Activated naive CD4-positive, alpha-beta T cell treated with anti-CD3 and anti-CD28 coated beads, Interleukin-2, amount 50 U/mL, for 24 hours (primary cell): ENCODE data around the gene FCRL5.

Experiments used
- H3K27ac Mint-ChIP-seq: one replicate; pipeline ENCODE4 v1.8.0; 2021; ENCODE audit warnings: mild to moderate bottlenecking, mixed read lengths
- H3K27me3 Mint-ChIP-seq: one replicate; pipeline ENCODE4 v1.8.0; 2021; ENCODE audit warnings: mixed read lengths
- H3K36me3 Mint-ChIP-seq: one replicate; pipeline ENCODE4 v1.8.0; 2021; ENCODE audit warnings: mixed read lengths
- H3K4me1 Mint-ChIP-seq: one replicate; pipeline ENCODE4 v1.8.0; 2021; ENCODE audit warnings: mixed read lengths
- H3K4me3 Mint-ChIP-seq: one replicate; pipeline ENCODE4 v1.8.0; 2021; ENCODE audit warnings: mild to moderate bottlenecking, mixed read lengths
- H3K9me3 Mint-ChIP-seq: one replicate; pipeline ENCODE4 v1.8.0; 2021; ENCODE audit warnings: mixed read lengths

The FCRL5 gene

DNA sequence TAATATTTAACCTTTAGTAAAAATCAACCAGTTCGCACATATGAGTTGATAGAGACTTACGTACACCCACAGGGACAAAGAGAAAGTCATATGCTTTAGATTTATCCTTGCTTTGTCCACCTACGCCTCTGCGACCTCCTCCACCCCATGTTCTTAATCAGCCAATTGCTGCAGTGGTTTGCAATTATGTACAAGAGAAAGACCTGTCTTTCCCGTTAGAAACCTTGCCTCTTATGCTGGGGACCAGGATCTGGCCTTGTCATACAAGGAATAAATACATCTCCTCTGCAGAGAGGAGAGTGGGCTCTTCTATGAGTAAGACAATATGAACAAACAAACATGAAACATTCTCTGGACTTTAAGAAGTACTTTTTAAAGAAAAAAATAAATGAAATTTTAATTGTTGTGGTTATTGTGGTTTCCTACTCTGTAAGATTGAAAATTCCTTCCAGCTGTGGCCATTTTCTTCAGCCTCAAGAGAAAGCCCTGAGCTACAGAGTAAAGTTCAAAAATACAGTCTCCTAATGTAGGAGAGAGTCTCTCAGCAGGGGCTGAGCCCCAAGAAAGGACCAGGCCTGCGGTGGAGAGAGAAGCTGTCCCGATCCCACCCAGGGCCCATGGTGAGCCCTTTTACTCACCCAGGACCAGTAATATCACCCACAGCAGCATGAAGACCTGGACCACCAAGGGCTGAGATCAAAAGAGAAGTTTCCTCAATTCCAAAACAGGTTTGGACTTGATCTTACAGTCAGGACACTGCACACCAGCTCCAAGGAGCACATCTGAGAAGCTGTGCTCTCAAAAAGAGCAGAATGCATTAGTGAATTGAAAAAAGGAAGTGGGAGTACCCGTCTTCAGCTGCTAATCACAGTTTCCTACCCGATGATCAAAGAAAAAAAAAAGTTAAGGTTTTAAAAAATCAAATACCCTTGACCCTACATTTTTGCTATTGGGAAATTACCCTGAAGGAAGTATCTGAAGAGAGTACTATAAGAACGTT, at the start of gene FCRL5:
TSS of gene FCRL5 (minus strand) at position 822 of the 1,000 bp plus-strand sequence. CDS start at position 669, 153 bp downstream.
- H3K27me3 Mint-ChIP-seq, result peaks cover 4% of the 10 kb centered on the region
- H3K4me3 Mint-ChIP-seq, result no peak within 1 kb of the TSS
- H3K36me3 Mint-ChIP-seq, result no peaks in the 10 kb centered on the region
- H3K4me1 Mint-ChIP-seq, result no peaks in the 10 kb centered on the region
- H3K27ac Mint-ChIP-seq, result no peak within 1 kb of the TSS
- H3K9me3 Mint-ChIP-seq, result no peaks in the 10 kb centered on the region

DNA sequence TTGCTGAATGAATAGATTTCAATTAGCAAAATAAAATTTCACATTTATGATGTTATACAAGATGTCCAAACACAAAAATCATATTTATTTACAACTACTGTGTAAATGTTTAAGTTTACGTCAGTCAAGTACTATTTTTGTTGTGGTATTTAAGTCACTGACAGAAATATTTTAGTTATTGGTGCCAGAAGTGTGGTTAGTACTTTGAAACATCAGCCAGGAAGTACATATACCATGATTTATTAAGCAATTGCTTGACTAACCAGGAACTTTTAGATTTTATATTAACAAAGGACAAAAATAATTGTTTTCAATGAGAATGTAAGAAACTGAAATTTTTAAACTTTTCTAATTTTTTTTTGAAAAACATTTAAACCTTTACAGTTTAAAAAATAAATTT, 47.9 kb upstream of the FCRL5 start:
- Mint-ChIP-seq H3K9me3 (no peaks in the 10 kb centered on the region), H3K4me1 (no peaks in the 10 kb centered on the region), H3K27me3 (peaks cover 19% of the 10 kb centered on the region), H3K27ac (no peak overlapping the region), H3K36me3 (no peaks in the 10 kb centered on the region), H3K4me3 (no peak overlapping the region)

DNA sequence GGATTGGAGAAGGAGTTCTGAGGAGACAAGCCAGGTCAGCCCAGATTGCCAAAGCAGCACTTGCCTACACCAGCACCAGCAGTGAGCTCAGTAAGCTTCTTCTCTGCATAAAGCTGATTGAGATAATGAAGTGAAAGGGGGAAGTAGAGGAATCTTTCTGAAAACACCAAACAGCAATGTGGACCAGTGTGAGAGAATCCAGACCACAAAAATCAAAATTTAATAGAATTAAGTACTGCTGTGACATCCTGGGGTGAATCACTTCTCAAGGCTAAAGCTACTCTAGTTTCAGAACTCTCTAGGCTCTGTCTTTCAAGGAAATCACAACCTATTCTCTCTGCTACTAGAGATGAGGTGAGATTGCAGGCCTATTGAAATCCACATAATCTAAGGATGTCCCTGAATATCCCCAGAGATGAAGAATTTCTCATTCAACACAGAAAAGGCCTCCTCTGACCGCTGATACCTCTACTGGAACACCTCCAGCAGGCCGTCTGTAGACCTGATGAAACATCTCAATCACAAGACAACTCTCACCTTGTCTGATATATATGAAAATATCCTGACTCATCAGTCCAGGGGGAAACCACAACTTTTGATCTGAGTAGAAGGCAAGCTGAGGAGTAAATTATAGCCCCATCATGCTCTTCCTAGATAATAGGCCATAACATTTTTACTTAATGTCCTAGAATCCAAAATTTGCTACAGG, 45.8 kb upstream of the FCRL5 start, which contains the start of gene FCRL4:
TSS of gene FCRL4 (minus strand) at position 127 of the 709 bp plus-strand sequence. CDS start 141 bp downstream, outside the sequence.
- Mint-ChIP-seq H3K27ac (no peak within 1 kb of the TSS), H3K4me1 (no peaks in the 10 kb centered on the region), H3K36me3 (no peaks in the 10 kb centered on the region), H3K27me3 (peaks cover 13% of the 10 kb centered on the region), H3K9me3 (no peaks in the 10 kb centered on the region), H3K4me3 (no peak within 1 kb of the TSS)

DNA sequence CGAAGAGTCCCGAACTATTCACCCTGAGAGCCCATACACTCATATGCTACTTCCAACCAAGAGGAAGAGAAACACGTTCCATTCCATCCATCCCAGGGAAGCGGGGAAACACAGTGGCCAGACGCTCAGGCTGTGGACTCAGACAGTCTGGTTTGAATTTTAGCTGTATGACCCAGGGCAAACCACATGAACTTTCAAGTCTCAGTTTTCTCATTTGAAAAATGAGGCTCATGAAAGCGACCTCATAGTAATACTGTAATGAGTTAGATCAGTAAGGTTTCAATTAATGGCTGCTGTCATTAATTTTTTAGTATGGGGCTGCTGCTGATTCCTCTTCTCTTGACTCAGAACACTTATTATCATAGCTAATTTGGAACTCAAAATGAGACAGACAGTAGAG, 44.1 kb upstream of the FCRL5 start:
- Mint-ChIP-seq H3K9me3 (no peaks in the 10 kb centered on the region), H3K27me3 (peaks cover 10% of the 10 kb centered on the region), H3K27ac (no peak overlapping the region), H3K36me3 (no peaks in the 10 kb centered on the region), H3K4me1 (no peaks in the 10 kb centered on the region), H3K4me3 (no peak overlapping the region)

DNA sequence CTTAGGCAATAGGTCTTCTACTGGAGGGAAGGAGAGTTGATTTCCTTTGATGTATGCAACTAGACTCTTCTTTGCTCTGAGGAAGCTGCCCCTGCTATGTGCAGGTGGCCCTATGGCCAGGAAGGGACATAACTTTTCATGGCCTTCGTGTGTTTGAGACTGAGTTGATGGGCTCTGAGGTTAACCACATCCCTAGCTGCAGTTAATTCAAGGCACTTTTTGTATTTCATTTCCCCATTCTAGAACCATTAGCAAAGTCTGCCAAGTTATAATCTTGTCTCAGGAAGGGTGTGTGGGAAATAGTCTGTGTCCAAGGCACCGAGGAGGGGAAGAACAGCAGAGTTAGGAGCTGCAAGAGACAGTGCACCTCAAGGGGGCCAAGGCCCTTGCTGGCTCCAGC, 43.0 kb upstream of the FCRL5 start:
- Mint-ChIP-seq H3K27me3 (peaks cover 8% of the 10 kb centered on the region), H3K4me1 (no peaks in the 10 kb centered on the region), H3K36me3 (no peaks in the 10 kb centered on the region), H3K4me3 (no peak overlapping the region), H3K27ac (no peak overlapping the region), H3K9me3 (no peaks in the 10 kb centered on the region)

DNA sequence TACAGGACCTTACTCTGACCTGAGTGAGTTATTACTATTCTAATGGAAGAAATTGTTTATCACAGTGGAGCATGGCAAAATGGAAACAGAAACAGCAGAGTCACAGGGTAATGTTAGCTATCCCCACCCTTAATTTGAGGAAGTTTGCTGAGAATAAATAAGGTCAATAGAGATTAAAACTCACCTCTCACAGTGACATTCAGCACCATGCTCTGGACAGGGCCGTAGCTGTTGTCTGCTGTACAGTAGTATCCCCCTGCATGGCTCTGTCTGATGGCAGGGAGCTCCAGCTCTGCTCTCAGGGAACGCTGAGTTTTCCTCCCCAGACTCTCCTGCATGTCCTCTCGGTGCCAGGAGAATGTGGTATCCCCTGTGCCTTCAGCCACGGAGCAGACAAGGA, 33.7 kb upstream of the FCRL5 start:
- no peaks in the 10 kb centered on the region for H3K4me1 Mint-ChIP-seq
- H3K27me3 Mint-ChIP-seq, result peaks cover 10% of the 10 kb centered on the region
- no peak overlapping the region for H3K4me3 Mint-ChIP-seq
- no peaks in the 10 kb centered on the region for H3K36me3 Mint-ChIP-seq
- no peaks in the 10 kb centered on the region for H3K9me3 Mint-ChIP-seq
- H3K27ac Mint-ChIP-seq, result no peak overlapping the region

DNA sequence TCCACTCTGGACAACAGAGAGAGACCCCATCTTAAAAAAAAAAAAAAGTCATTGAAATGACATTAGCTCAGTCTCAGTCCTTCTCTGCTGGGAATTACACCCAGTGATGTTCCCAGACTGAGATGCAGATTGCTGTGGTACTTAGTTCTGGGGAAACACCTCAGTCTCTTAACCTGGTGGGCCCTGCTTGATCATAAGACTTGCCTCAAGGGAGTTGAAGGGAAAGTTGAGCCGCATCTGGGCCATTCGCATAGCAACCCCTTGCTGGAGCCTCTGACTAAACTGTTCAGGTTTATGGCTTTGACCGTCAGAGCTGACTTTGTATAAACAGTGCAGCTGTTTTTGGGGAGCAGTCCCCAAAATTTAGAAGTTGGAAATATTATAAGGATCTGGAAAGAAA, 32.2 kb upstream of the FCRL5 start:
- no peaks in the 10 kb centered on the region for H3K4me1 Mint-ChIP-seq
- peaks cover 10% of the 10 kb centered on the region for H3K27me3 Mint-ChIP-seq
- no peak overlapping the region for H3K27ac Mint-ChIP-seq
- H3K4me3 Mint-ChIP-seq, result no peak overlapping the region
- H3K9me3 Mint-ChIP-seq, result no peaks in the 10 kb centered on the region
- H3K36me3 Mint-ChIP-seq, result no peaks in the 10 kb centered on the region

DNA sequence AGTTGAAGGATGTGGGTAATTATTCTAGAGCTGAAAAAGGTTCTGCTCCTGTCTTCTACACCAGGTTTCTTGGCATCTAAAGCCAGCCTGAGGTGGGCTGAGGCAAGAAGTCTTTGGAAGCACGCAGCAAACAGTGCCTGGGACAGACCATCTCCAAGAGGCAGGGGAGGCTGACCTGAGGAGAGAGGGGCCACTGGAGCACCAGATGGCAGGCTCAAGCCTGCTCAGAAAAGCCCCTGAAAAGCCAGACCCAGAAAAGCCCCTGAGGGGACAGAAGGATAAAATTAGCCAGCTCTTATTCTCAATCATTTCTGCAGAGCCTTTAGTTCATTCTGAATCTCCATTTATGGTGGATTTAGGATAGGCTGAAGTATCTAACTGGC, 28.5 kb upstream of the FCRL5 start:
- peaks cover 11% of the 10 kb centered on the region for H3K27me3 Mint-ChIP-seq
- no peak overlapping the region for H3K4me3 Mint-ChIP-seq
- H3K9me3 Mint-ChIP-seq, result no peaks in the 10 kb centered on the region
- H3K36me3 Mint-ChIP-seq, result no peaks in the 10 kb centered on the region
- H3K4me1 Mint-ChIP-seq, result no peaks in the 10 kb centered on the region
- no peak overlapping the region for H3K27ac Mint-ChIP-seq

DNA sequence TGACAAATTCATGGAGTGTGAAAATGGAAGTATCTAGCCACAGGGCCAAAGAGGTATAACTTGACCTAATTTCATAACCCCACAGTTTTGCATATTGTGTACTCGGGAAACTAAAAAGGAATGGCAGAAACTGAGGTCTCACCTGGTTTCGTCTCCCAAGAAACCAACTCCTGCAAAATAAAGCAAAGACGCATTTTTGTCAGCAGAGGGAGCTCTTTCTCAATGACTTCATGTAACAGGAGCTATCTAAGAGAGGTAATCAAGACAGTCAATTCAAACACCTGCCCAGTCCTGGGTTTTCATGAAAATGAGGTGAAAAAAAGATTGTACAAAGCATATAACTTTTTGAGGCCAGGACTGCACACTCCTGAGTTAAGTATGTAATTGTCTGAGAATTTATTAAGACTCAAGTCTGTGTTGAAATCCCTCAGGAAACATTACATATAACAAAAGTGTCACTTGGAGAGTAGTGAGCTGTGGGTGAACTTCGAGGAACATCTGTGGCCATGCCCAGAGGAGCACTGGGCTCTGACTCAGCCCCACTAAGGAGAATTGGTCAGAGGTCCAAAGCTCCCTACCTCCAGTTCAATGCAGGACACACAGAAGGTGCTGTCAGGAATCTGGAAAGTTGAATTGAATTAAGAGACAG, 28.0 kb upstream of the FCRL5 start:
- peaks cover 11% of the 10 kb centered on the region for H3K27me3 Mint-ChIP-seq
- H3K4me3 Mint-ChIP-seq, result no peak overlapping the region
- H3K4me1 Mint-ChIP-seq, result no peaks in the 10 kb centered on the region
- no peaks in the 10 kb centered on the region for H3K9me3 Mint-ChIP-seq
- H3K27ac Mint-ChIP-seq, result no peak overlapping the region
- H3K36me3 Mint-ChIP-seq, result no peaks in the 10 kb centered on the region

DNA sequence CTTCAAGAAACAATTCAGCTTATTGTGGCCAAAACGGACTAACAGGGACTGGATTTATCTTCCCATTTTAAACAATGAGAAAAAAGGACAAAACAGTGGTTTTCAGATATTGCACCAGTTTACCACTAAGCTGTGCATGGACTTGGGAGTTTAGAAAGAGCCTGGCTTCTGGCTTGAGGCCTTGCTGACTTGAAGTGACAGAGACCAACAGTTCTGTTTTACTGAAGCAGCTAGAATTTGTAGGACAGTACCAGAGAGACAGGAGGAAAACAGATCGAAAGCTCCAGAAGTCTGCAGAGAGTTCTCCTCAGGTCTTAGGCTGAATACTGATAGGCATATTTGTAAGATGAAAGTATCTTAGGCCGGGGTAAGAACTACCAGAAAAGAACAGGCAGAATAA, 25.1 kb upstream of the FCRL5 start:
- H3K27ac Mint-ChIP-seq, result no peak overlapping the region
- H3K36me3 Mint-ChIP-seq, result no peaks in the 10 kb centered on the region
- H3K4me1 Mint-ChIP-seq, result no peaks in the 10 kb centered on the region
- no peak overlapping the region for H3K4me3 Mint-ChIP-seq
- H3K27me3 Mint-ChIP-seq, result peaks cover 11% of the 10 kb centered on the region
- no peaks in the 10 kb centered on the region for H3K9me3 Mint-ChIP-seq

DNA sequence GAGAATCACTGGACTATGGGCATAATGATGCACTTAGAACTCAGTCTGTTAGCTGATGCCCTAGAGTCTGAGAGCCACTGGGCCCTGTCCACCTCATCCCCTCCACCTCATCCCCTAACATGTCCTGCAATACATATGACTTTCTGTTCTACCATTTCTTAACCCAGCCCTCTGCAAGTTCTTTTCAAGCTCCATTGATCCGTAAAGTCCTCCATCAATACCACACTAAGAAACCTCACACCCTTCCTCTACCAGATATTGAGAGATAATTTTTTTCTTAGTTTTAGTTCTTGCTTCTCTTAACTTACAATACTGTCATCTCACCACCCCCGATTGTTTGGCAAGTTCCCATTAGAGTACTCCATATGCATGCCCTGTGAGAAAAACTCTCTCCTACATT, 23.4 kb upstream of the FCRL5 start:
- peaks cover 9% of the 10 kb centered on the region for H3K27me3 Mint-ChIP-seq
- H3K4me3 Mint-ChIP-seq, result no peak overlapping the region
- H3K36me3 Mint-ChIP-seq, result no peaks in the 10 kb centered on the region
- no peak overlapping the region for H3K27ac Mint-ChIP-seq
- no peaks in the 10 kb centered on the region for H3K9me3 Mint-ChIP-seq
- no peaks in the 10 kb centered on the region for H3K4me1 Mint-ChIP-seq

DNA sequence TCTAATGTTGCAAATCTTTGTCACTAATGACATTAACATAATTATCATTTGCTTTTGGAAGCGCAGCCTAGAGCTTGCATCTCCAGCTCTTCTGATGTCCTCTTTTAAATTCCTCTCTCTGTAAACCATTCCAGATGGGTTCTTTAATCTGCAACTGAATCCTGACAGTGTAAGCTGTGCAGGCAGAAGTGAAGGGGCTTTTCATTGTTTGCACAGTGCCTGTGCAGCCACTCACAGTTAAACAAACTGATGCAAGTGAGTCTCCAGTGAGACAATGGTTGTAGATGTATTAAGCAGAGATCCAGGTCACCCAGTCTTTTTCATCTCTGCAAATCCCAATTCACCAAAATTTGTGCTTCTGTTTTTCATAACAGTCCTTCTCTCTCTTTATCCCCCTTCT, 22.5 kb upstream of the FCRL5 start:
- Mint-ChIP-seq H3K36me3 (no peaks in the 10 kb centered on the region), H3K4me3 (no peak overlapping the region), H3K27me3 (peaks cover 9% of the 10 kb centered on the region), H3K9me3 (no peaks in the 10 kb centered on the region), H3K27ac (no peak overlapping the region), H3K4me1 (no peaks in the 10 kb centered on the region)

DNA sequence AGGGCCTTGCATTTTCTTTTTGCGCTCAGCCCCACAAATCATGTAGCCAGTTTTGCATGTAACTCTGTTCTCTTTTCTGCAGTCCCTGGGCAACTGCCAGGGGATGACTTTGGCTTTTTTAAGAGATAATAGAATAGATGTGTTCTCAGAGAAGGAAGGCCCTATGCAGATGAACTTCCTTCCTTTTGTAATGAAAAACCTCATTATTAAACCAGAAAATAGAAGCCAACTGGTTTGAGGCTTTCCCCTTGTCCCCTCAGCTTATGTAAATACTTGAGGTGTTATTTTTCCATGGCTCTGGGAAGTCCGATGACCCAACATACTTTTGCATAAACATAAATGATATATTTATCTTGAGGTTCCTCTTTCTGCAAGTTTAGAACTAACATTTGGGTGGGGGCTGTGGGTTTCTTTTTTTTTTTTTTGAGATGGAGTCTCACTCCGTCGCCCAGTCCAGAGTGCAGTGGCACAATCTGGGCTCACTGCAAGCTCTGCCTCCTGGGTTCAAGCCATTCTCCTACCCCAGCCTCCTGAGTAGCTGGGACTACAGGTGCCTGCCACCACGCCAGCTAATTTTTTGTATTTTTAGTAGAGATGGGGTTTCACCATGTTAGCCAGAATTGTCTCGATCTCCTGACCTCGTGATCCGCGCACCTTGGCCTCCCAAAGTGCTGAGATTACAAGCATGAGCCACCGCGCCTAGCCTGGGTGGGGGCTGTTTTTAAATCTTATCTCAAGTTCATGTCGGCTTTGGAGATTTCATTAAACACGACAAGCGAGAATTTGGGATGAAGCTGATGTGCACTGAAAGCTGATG, 14.4 kb upstream of the FCRL5 start:
- H3K9me3 Mint-ChIP-seq, result no peaks in the 10 kb centered on the region
- H3K4me3 Mint-ChIP-seq, result no peak overlapping the region
- H3K27ac Mint-ChIP-seq, result no peak overlapping the region
- peaks cover 11% of the 10 kb centered on the region for H3K27me3 Mint-ChIP-seq
- no peaks in the 10 kb centered on the region for H3K36me3 Mint-ChIP-seq
- no peaks in the 10 kb centered on the region for H3K4me1 Mint-ChIP-seq

DNA sequence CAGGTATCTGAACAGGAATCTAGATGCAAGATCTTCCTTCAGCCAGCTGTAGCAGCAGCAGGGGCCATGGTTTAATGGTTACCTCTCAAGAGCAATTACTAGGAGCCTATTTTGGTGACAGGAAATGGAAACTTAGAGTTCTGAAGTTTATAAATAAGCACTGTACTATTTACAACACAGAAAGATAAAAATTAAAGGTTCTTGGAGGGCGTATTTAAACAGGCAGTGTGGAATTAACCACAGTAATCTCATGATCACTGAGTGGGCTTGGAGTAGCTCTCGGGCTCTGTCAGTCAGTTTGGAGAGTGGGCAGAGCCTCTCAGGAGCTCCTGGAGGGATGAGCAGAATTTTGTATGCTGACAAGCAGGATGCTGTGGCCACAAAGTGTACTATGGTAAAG, 10.2 kb upstream of the FCRL5 start:
- no peaks in the 10 kb centered on the region for H3K4me1 Mint-ChIP-seq
- H3K4me3 Mint-ChIP-seq, result no peak overlapping the region
- no peaks in the 10 kb centered on the region for H3K9me3 Mint-ChIP-seq
- peaks cover 11% of the 10 kb centered on the region for H3K27me3 Mint-ChIP-seq
- no peaks in the 10 kb centered on the region for H3K36me3 Mint-ChIP-seq
- no peak overlapping the region for H3K27ac Mint-ChIP-seq

DNA sequence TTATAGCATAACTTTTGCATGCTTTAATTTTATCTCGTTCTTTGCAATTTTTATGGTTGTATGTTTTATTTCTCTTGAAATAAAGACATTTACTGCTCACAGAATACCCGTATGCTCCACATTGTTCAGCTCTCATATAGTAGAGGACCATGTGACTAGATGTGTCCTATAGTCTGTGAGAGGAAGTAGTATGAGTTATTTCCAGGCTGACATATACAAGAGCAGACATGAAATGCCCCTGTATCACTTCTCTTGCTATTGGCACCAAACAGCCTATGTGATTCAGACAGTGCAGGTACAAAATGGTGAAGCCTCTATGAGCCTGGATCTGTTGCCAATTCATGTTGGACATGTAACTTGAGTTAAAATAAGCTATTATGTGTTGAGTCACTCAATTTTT, 5.8 kb upstream of the FCRL5 start:
- Mint-ChIP-seq H3K9me3 (no peaks in the 10 kb centered on the region), H3K27ac (no peak overlapping the region), H3K36me3 (no peaks in the 10 kb centered on the region), H3K4me1 (no peaks in the 10 kb centered on the region), H3K27me3 (peaks cover 6% of the 10 kb centered on the region), H3K4me3 (no peak overlapping the region)
